K562 treated with DMSO at 1 percent for 12 hours (cell line): Measurements from ENCODE around the gene SCGB2B2. TPM values are rescaled to one million over a fixed set of nuclear protein-coding genes. Genes with fewer than 3 reads are reported as not detected.

Experiments
- total RNA-seq: library from RNA; unstranded; fragments of 300-600 nt; gene quantifications from 2 replicates; pipeline ENCODE4 v1.2.3, GENCODE V29; 2022; ENCODE audit not compliant: insufficient read depth

Gene SCGB2B2, protein sequence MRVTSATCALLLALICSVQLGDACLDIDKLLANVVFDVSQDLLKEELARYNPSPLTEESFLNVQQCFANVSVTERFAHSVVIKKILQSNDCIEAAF
- total RNA-seq: not detected in 2 replicates

GRCh38 chr19:34676697-34677385, at the start of gene SCGB2B2:
TSS of gene SCGB2B2 (minus strand) at chr19:34677159. CDS start at chr19:34594563, 82,596 bp downstream.

GRCh38 chr19:34677386-34678084, 576 bp upstream of the SCGB2B2 start, which contains the start of gene ZNF302:
TSS of gene ZNF302 (plus strand) at chr19:34677678. CDS start at chr19:34678805, 1,127 bp downstream.

Other genes starting within 250 kb of the SCGB2B2 start
- gene UBA2, start 248.8 kb downstream of the SCGB2B2 start, total RNA-seq: 109 and 167 TPM in 2 replicates
- gene WTIP, start 195.4 kb downstream of the SCGB2B2 start, total RNA-seq: 0.10 and 1.4 TPM in 2 replicates
- 0.63 and 0.67 TPM in 2 replicates for gene ZNF302, start 519 bp upstream of the SCGB2B2 start, total RNA-seq
- 8.1 and 11.1 TPM in 2 replicates for gene ZNF181, start 57.1 kb upstream of the SCGB2B2 start, total RNA-seq
- 5.3 and 7.2 TPM in 2 replicates for gene ZNF599, start 96.1 kb upstream of the SCGB2B2 start, total RNA-seq
- gene ZNF30, start 249.7 kb upstream of the SCGB2B2 start, total RNA-seq: 6.7 and 8.4 TPM in 2 replicates